Tibial nerve (tissue), 3 donors: ENCODE results near the gene HTRA3.

Experiments
- CTCF ChIP-seq, 5 experiments: fragments of 200-600 bp in 3 of 5; fragments of 450-650 bp in 2 of 5; sonication (generic) in 3 of 5; IDR thresholded peaks; one replicate each; pipeline ENCODE4 v1.5.1; 2016 to 2019; ENCODE audit warnings: antibody characterized with exemption in 5 of 5, mild to moderate bottlenecking in 3 of 5, moderate library complexity in 2 of 5
- POLR2A ChIP-seq, 2 donors: fragments of 450-650 bp; IDR thresholded peaks; one replicate each; pipeline ENCODE4 v1.6.1; 2017; ENCODE audit warnings: antibody characterized with exemption in 2 of 2, mild to moderate bottlenecking in 2 of 2, moderate library complexity in 2 of 2

- TF ChIP-seq CTCF (IDR thresholded peaks at IDR 0.05) (no peak), POLR2A (IDR thresholded peaks at IDR 0.05) (no peak)
These were observed 68.9 kb downstream of the HTRA3 start for GRCh38 chr4:8338351-8338961.
